WTC11 (cell line): ENCODE data around the gene HELLS. TPM values are rescaled to one million over a fixed set of nuclear protein-coding genes. Genes with fewer than 3 reads are reported as not detected.
A peak's percentile ranks its signal among the peaks of the same experiment; 100 is the strongest.

Experiments used
- ATAC-seq: fragments of 200-7000 bp; cut with Tn5 transposase; 2 replicates; pipeline ENCODE4 v1.10.0; 2021; ENCODE audit warnings: mild to moderate bottlenecking, moderate library complexity
- CTCF ChIA-PET: fragments of 300-600 bp; sonication (Branson Sonifier 250); formaldehyde crosslinking; loops from one replicate; lab custom pipeline; 2021; ENCODE audit warnings: antibody characterized with exemption; lab: Charles Lee
- POLR2A ChIA-PET: fragments of 350-600 bp; sonication (Branson Sonifier 250); formaldehyde crosslinking; loops from one replicate; lab custom pipeline; 2021; ENCODE audit warnings: antibody characterized with exemption; lab: Charles Lee
- DNase-seq: peaks from one replicate; pipeline ENCODE4 v3.0.0; 2021; ENCODE audit warnings: low spot score
- H3K27ac Mint-ChIP-seq: 2 replicates; pipeline ENCODE4 v1.8.0; 2021; ENCODE audit warnings: mixed read lengths
- H3K27me3 Mint-ChIP-seq: 2 replicates; pipeline ENCODE4 v1.8.0; 2021; ENCODE audit warnings: low read depth, mild to moderate bottlenecking, moderate library complexity, mixed read lengths
- H3K36me3 Mint-ChIP-seq: 2 replicates; pipeline ENCODE4 v1.8.0; 2021; ENCODE audit warnings: mixed read lengths
- H3K4me1 Mint-ChIP-seq: 2 replicates; pipeline ENCODE4 v1.8.0; 2022; ENCODE audit warnings: mixed read lengths
- H3K4me3 Mint-ChIP-seq: 2 replicates; pipeline ENCODE4 v1.8.0; 2021; ENCODE audit warnings: mild to moderate bottlenecking, moderate library complexity, mixed read lengths
- H3K9me3 Mint-ChIP-seq: 2 replicates; pipeline ENCODE4 v1.8.0; 2021; ENCODE audit warnings: mixed read lengths
- ELF4 ChIP-seq: sonication (generic); formaldehyde crosslinking; IDR thresholded peaks from 2 replicates; pipeline ENCODE4 v1.8.1; 2022; ENCODE audit warnings: low read depth, mild to moderate bottlenecking, moderate library complexity, missing genetic modification reagents
- ETV6 ChIP-seq: sonication (generic); formaldehyde crosslinking; IDR thresholded peaks from 2 replicates; pipeline ENCODE4 v1.8.1; 2022; ENCODE audit warnings: mild to moderate bottlenecking, missing genetic modification reagents
- FOXK1 ChIP-seq: sonication (generic); formaldehyde crosslinking; IDR thresholded peaks from 2 replicates; pipeline ENCODE4 v1.8.0; 2022; ENCODE audit warnings: mild to moderate bottlenecking, moderate library complexity, missing genetic modification reagents
- FOXP1 ChIP-seq: sonication (generic); formaldehyde crosslinking; IDR thresholded peaks from 2 replicates; pipeline ENCODE4 v1.8.0; 2022; ENCODE audit warnings: missing genetic modification reagents, mild to moderate bottlenecking, moderate library complexity, borderline replicate concordance
- JUN ChIP-seq: sonication (generic); formaldehyde crosslinking; IDR thresholded peaks from 2 replicates; pipeline ENCODE4 v1.8.0; 2023; ENCODE audit warnings: mild to moderate bottlenecking, missing genetic modification reagents
- ZBTB21 ChIP-seq: sonication (generic); formaldehyde crosslinking; IDR thresholded peaks from 2 replicates; pipeline ENCODE4 v1.8.1; 2023; ENCODE audit warnings: mild to moderate bottlenecking, missing genetic modification reagents, borderline replicate concordance
- total RNA-seq: library from RNA; stranded (reverse); gene quantifications from 3 replicates; pipeline ENCODE4 v1.2.3, GENCODE V29; 2021
- TF ChIP-seq, protein P1 (sequence below): sonication (generic); formaldehyde crosslinking; IDR thresholded peaks from 2 replicates; pipeline ENCODE4 v1.8.0; 2022; ENCODE audit warnings: mild to moderate bottlenecking, missing genetic modification reagents
- TF ChIP-seq, protein P2 (sequence below): sonication (generic); formaldehyde crosslinking; IDR thresholded peaks from 2 replicates; pipeline ENCODE4 v1.8.1; 2022; ENCODE audit warnings: missing genetic modification reagents, borderline replicate concordance
- TF ChIP-seq, protein P3 (sequence below): sonication (generic); formaldehyde crosslinking; IDR thresholded peaks from 2 replicates; pipeline ENCODE4 v1.8.1; 2023; ENCODE audit warnings: mild to moderate bottlenecking, missing genetic modification reagents, moderate library complexity
- TF ChIP-seq, protein P4 (sequence below): sonication (generic); formaldehyde crosslinking; IDR thresholded peaks from 2 replicates; pipeline ENCODE4 v1.8.1; 2023; ENCODE audit warnings: mild to moderate bottlenecking, missing genetic modification reagents
- TF ChIP-seq, protein P5 (sequence below): sonication (generic); formaldehyde crosslinking; IDR thresholded peaks from 2 replicates; pipeline ENCODE4 v1.8.0; 2022; ENCODE audit warnings: mild to moderate bottlenecking, missing genetic modification reagents
- TF ChIP-seq, protein P6 (sequence below): fragments of 250-450 bp; sonication (Bioruptor Pico); conservative IDR thresholded peaks from 2 replicates; pipeline ENCODE4 v1.9.0; 2021; ENCODE audit warnings: mild to moderate bottlenecking

Gene HELLS
- total RNA-seq, 1 experiment from 2014 or later: 419 TPM

DNA sequence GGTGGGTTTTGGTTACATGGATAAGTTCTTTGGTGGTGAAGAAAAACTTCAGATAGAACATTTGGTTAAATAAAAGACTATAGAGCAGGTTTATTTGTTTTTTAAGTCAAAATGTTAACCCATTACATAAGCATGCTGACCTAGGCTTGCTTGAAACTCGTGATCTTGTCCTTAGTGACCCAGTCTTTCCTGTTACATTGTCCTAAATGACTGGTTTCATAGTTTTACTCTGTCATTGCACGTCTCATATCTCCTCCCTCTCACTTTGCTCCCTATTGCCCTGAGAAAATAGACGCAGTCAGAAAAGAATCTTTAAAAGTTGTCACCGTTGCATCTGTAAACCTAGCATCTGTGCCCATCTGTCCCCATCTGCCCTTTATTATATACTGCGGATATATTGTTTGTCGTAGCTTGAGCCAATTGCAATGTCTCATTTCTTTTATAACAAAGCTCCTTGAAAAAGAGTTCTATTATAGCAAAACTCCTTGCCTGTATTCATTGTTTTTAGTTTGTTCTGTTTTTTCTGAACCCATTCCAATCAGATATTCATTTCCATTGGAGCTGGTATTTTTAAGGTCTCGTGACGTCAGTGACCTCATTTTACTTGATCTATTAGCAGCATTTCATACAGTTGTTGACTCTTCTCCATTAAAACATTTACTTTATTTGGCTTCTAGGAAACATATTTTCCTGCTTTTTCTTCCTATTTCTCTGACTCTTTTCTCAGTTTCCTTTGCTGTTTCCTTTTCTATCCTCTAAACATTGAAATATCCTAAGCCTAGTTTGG is 57.3 kb downstream of the HELLS start:
- ChIA-PET POLR2A (no interaction called here), CTCF (no interaction called here)
- Mint-ChIP-seq H3K27ac (peak overlapping the region; percentile 11; the same call in 1 of the 2 replicates), H3K36me3 (peaks cover 81% of the 10 kb centered on the region), H3K4me3 (no peak overlapping the region), H3K27me3 (no peaks in the 10 kb centered on the region), H3K9me3 (no peaks in the 10 kb centered on the region), H3K4me1 (no peaks in the 10 kb centered on the region)
- DNase-seq: no peak
- no peak for TF ChIP-seq JUN (CRISPR knock-in tag)
- TF ChIP-seq FOXK1 (CRISPR knock-in tag): no peak
- TF ChIP-seq, protein P1, sequence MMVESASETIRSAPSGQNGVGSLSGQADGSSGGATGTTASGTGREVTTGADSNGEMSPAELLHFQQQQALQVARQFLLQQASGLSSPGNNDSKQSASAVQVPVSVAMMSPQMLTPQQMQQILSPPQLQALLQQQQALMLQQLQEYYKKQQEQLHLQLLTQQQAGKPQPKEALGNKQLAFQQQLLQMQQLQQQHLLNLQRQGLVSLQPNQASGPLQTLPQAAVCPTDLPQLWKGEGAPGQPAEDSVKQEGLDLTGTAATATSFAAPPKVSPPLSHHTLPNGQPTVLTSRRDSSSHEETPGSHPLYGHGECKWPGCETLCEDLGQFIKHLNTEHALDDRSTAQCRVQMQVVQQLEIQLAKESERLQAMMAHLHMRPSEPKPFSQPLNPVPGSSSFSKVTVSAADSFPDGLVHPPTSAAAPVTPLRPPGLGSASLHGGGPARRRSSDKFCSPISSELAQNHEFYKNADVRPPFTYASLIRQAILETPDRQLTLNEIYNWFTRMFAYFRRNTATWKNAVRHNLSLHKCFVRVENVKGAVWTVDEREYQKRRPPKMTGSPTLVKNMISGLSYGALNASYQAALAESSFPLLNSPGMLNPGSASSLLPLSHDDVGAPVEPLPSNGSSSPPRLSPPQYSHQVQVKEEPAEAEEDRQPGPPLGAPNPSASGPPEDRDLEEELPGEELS (CRISPR knock-in tag): no peak
- TF ChIP-seq, protein P2, sequence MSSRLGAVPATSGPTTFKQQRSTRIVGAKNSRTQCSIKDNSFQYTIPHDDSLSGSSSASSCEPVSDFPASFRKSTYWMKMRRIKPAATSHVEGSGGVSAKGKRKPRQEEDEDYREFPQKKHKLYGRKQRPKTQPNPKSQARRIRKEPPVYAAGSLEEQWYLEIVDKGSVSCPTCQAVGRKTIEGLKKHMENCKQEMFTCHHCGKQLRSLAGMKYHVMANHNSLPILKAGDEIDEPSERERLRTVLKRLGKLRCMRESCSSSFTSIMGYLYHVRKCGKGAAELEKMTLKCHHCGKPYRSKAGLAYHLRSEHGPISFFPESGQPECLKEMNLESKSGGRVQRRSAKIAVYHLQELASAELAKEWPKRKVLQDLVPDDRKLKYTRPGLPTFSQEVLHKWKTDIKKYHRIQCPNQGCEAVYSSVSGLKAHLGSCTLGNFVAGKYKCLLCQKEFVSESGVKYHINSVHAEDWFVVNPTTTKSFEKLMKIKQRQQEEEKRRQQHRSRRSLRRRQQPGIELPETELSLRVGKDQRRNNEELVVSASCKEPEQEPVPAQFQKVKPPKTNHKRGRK: no peak
- ATAC-seq: no peak

DNA sequence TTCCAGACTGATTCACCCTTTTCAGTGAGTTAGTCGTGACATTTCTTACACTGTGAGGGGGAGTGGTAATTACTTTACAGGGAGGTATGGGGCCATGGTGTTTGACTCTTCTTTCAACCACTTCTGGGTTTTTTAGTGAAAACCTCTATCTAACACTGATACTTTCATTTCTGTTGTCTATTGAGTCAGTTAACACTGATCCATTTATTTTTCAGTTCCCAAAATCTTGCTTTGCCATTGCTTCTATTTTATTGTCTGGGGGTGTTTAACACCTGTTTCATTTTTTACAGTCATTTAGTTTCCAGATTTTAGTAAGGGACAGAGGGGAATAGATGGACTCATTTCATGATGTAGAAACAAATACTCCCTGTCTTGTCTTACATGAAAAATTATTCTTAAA is 61.5 kb downstream of the HELLS start:
- peaks cover 3% of the 10 kb centered on the region for H3K4me1 Mint-ChIP-seq
- POLR2A ChIA-PET: no interaction called here
- TF ChIP-seq, protein P3, sequence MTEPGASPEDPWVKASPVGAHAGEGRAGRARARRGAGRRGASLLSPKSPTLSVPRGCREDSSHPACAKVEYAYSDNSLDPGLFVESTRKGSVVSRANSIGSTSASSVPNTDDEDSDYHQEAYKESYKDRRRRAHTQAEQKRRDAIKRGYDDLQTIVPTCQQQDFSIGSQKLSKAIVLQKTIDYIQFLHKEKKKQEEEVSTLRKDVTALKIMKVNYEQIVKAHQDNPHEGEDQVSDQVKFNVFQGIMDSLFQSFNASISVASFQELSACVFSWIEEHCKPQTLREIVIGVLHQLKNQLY (CRISPR knock-in tag): no peak
- TF ChIP-seq ETV6 (CRISPR knock-in tag) (no peak), ZBTB21 (CRISPR knock-in tag) (no peak), ELF4 (CRISPR knock-in tag) (no peak), FOXP1 (CRISPR knock-in tag) (no peak)
- TF ChIP-seq, protein P4, sequence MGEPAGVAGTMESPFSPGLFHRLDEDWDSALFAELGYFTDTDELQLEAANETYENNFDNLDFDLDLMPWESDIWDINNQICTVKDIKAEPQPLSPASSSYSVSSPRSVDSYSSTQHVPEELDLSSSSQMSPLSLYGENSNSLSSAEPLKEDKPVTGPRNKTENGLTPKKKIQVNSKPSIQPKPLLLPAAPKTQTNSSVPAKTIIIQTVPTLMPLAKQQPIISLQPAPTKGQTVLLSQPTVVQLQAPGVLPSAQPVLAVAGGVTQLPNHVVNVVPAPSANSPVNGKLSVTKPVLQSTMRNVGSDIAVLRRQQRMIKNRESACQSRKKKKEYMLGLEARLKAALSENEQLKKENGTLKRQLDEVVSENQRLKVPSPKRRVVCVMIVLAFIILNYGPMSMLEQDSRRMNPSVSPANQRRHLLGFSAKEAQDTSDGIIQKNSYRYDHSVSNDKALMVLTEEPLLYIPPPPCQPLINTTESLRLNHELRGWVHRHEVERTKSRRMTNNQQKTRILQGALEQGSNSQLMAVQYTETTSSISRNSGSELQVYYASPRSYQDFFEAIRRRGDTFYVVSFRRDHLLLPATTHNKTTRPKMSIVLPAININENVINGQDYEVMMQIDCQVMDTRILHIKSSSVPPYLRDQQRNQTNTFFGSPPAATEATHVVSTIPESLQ: no peak
- TF ChIP-seq, protein P5, sequence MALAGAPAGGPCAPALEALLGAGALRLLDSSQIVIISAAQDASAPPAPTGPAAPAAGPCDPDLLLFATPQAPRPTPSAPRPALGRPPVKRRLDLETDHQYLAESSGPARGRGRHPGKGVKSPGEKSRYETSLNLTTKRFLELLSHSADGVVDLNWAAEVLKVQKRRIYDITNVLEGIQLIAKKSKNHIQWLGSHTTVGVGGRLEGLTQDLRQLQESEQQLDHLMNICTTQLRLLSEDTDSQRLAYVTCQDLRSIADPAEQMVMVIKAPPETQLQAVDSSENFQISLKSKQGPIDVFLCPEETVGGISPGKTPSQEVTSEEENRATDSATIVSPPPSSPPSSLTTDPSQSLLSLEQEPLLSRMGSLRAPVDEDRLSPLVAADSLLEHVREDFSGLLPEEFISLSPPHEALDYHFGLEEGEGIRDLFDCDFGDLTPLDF (CRISPR knock-in tag): no peak
- TF ChIP-seq, protein P2: no peak
- TF ChIP-seq, protein P6, sequence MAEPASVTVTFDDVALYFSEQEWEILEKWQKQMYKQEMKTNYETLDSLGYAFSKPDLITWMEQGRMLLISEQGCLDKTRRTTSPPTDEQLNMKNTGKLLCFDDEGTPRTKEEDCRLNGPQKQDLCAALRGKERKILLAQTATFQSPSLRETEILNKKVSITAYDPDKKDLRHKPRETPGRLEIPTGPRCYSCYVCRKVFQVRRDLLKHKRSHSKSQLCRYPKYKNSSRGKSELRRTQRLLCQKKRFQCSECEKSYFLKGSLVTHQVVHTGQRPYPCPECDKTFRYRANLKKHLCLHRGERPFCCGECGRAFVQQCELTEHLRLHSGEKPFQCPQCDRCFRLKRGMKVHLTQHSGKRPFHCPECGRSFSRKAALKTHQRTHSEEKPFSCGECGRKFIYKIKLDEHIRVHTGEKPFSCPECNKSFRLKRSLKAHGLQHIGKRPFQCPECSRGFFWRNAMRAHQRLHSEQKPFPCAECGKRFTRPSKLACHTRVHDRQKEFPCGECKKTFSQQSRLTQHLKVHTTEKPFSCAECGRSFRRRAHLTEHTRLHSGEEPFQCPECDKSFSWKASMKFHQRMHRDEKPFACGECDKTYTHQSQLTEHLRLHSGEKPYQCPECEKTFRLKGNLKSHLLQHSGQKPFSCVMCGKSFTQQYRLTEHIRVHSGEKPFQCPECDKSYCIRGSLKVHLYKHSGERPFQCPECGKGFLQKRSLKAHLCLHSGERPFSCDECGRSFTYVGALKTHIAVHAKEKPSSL: no peak
- no peak overlapping the region for H3K27ac Mint-ChIP-seq
- H3K36me3 Mint-ChIP-seq: peaks cover 81% of the 10 kb centered on the region
- no peaks in the 10 kb centered on the region for H3K9me3 Mint-ChIP-seq
- ATAC-seq (no peak), DNase-seq (no peak)
- no peak overlapping the region for H3K4me3 Mint-ChIP-seq
- CTCF ChIA-PET: no interaction called here
- H3K27me3 Mint-ChIP-seq: no peaks in the 10 kb centered on the region
